Osteocyte (in vitro differentiated cells): ENCODE data around the gene SLX4IP. TPM values are rescaled to one million over a fixed set of nuclear protein-coding genes. Genes with fewer than 3 reads are reported as not detected.

Experiments used
- DNase-seq: peaks from one replicate; pipeline ENCODE4 v3.0.0; 2021; ENCODE audit warnings: mixed read lengths; ENCODE audit not compliant: unreplicated experiment; ENCODE audit errors: extremely low spot score
- H3K27ac Mint-ChIP-seq: one replicate; pipeline ENCODE4 v1.8.0; 2021; ENCODE audit warnings: mild to moderate bottlenecking, mixed read lengths; ENCODE audit not compliant: unreplicated experiment
- H3K27me3 Mint-ChIP-seq: one replicate; pipeline ENCODE4 v1.8.0; 2021; ENCODE audit warnings: mixed read lengths; ENCODE audit not compliant: unreplicated experiment
- H3K36me3 Mint-ChIP-seq: one replicate; pipeline ENCODE4 v1.8.0; 2021; ENCODE audit warnings: mixed read lengths; ENCODE audit not compliant: unreplicated experiment
- H3K4me1 Mint-ChIP-seq: one replicate; pipeline ENCODE4 v1.8.0; 2021; ENCODE audit warnings: mixed read lengths; ENCODE audit not compliant: unreplicated experiment
- H3K4me3 Mint-ChIP-seq: one replicate; pipeline ENCODE4 v1.8.0; 2021; ENCODE audit warnings: mild to moderate bottlenecking, moderate library complexity, mixed read lengths; ENCODE audit not compliant: unreplicated experiment
- H3K9me3 Mint-ChIP-seq: one replicate; pipeline ENCODE4 v1.8.0; 2021; ENCODE audit warnings: mixed read lengths; ENCODE audit not compliant: unreplicated experiment
- total RNA-seq: library from RNA; stranded (reverse); gene quantifications from 2 replicates; pipeline ENCODE4 v1.2.1, GENCODE V29; 2021
- TF ChIP-seq, protein P1 (sequence below): fragments of 200-600 bp; sonication (generic); IDR thresholded peaks from 2 replicates; pipeline ENCODE4 v1.5.0; 2021; ENCODE audit warnings: antibody characterized with exemption, mild to moderate bottlenecking, moderate library complexity

The SLX4IP gene
- total RNA-seq, 1 donor from 2014 or later = 5.4 TPM

DNA sequence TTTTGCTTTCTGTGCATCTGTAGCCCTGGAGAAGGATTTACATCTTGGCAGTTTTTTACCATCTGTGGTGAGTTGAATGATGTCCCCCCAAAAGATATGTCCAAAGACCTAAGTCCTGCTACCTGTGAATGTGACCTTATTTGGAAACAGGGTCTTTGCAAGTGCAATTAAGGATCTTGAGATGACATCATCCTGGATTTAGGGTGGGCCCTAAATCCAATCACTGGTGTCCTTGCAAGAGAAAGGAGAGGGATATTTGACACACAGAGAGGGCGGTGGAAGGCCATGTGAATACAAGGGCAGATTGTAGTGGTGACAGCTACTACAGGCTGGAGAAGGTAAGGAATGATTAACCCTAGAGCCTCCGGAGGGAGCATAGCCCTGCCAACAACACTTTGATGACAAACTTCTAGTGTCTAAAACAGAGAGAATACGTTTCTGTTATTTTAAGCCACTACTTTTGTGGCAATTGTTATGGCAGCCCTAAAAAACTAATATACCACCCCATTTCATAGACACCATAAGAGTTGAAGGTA, 36.2 kb upstream of the SLX4IP start:
- TF ChIP-seq, protein P1, sequence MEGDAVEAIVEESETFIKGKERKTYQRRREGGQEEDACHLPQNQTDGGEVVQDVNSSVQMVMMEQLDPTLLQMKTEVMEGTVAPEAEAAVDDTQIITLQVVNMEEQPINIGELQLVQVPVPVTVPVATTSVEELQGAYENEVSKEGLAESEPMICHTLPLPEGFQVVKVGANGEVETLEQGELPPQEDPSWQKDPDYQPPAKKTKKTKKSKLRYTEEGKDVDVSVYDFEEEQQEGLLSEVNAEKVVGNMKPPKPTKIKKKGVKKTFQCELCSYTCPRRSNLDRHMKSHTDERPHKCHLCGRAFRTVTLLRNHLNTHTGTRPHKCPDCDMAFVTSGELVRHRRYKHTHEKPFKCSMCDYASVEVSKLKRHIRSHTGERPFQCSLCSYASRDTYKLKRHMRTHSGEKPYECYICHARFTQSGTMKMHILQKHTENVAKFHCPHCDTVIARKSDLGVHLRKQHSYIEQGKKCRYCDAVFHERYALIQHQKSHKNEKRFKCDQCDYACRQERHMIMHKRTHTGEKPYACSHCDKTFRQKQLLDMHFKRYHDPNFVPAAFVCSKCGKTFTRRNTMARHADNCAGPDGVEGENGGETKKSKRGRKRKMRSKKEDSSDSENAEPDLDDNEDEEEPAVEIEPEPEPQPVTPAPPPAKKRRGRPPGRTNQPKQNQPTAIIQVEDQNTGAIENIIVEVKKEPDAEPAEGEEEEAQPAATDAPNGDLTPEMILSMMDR = no peak
- Mint-ChIP-seq H3K9me3 (no peaks in the 10 kb centered on the region), H3K36me3 (no peaks in the 10 kb centered on the region), H3K4me1 (no peaks in the 10 kb centered on the region), H3K4me3 (no peak overlapping the region), H3K27ac (no peak overlapping the region), H3K27me3 (no peaks in the 10 kb centered on the region)
- DNase-seq = no peak

DNA sequence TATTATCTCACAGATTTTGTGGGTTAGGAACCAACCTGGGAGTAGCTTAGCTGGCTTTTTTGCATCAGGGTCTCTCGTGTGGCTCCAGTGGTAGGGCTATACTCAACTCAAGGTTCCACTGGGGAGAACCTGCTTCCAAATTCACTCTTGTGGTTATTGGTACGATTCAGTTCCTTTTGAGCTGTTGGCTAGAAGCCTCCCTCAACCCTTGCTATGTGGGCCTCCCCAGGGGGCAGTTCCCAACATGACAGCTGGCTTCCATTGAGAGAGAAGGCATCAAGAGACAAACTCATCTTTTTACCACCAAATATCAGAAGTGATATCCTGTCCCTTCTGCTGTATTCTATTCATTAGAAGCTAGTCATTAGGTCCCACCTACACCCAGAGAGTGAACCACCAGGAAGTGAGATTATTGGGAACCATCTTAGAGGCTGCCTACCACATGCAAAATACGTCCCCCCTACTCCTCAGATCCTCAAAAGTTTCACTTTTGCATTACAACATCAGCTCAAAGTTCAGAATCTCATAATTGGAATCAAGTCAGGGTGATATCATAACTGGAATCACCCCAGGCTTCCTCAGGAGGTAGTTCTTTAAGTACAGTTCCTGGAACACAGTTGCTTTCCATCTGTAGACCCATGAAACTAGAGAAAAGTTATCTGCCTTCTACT, 32.0 kb upstream of the SLX4IP start:
- H3K36me3 Mint-ChIP-seq = no peaks in the 10 kb centered on the region
- TF ChIP-seq, protein P1 = no peak
- DNase-seq = no peak
- no peak overlapping the region for H3K4me3 Mint-ChIP-seq
- H3K4me1 Mint-ChIP-seq = no peaks in the 10 kb centered on the region
- no peak overlapping the region for H3K27ac Mint-ChIP-seq
- H3K27me3 Mint-ChIP-seq = no peaks in the 10 kb centered on the region
- no peaks in the 10 kb centered on the region for H3K9me3 Mint-ChIP-seq

DNA sequence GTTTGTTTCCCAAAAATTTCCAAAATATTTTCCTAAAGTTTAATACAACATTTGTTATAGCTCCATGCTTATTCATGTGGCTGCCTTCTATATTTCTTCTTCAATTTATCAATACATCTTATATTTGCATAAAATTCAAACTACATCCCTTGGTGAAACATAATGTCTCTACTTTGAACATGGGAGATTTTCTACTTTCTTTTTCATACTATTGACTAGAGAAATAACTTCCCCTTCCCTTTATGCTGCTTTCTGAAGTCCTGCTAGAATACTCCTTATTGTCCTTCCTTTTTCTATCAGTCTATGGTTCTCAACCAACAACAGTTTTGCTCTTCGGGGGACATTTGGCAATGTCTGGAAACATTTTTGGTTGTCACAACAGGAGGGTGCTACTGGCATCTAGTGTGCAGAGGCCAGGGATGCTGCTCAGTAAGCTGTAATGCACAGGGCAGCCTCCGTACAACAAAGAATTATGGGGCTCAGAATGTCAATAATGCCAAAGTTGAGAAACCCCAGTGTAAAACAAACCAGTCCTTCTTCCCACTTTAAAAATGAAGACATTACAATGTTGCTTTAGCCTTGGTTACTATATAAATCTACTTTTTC, 31.0 kb upstream of the SLX4IP start:
- H3K4me1 Mint-ChIP-seq = no peaks in the 10 kb centered on the region
- H3K27me3 Mint-ChIP-seq = no peaks in the 10 kb centered on the region
- no peak overlapping the region for H3K27ac Mint-ChIP-seq
- H3K36me3 Mint-ChIP-seq = no peaks in the 10 kb centered on the region
- no peak overlapping the region for H3K4me3 Mint-ChIP-seq
- TF ChIP-seq, protein P1 = peak; percentile 10
- H3K9me3 Mint-ChIP-seq = no peaks in the 10 kb centered on the region
- DNase-seq = no peak

DNA sequence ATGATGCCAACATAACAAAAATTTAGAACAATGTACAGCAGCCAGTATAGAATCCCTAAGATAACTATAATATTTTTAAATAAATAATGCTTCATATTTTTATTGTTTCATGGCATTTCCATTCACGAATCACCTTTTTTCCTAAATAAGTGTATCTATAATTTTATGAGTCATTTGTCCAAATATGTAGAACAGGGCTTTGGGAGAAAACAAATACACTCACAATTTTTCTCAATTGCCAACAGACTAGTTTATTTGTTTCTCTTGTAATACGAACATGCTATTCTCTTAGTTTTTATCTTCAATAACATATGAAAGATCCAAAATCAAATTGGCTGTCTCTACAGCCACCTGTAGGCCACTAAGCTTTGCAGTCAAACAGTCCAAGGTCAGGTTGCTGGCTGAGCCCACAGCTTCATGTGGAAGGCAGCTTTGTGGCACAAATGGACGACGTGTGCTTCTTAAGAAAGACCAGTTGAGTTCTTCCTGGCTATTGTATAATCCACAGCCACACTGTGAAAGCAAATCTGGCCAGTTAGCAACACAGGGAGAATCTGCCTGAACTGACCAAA, 30.1 kb upstream of the SLX4IP start:
- Mint-ChIP-seq H3K27ac (no peak overlapping the region), H3K9me3 (no peaks in the 10 kb centered on the region), H3K4me1 (no peaks in the 10 kb centered on the region), H3K4me3 (no peak overlapping the region), H3K36me3 (no peaks in the 10 kb centered on the region), H3K27me3 (no peaks in the 10 kb centered on the region)
- TF ChIP-seq, protein P1 = no peak
- DNase-seq = no peak

DNA sequence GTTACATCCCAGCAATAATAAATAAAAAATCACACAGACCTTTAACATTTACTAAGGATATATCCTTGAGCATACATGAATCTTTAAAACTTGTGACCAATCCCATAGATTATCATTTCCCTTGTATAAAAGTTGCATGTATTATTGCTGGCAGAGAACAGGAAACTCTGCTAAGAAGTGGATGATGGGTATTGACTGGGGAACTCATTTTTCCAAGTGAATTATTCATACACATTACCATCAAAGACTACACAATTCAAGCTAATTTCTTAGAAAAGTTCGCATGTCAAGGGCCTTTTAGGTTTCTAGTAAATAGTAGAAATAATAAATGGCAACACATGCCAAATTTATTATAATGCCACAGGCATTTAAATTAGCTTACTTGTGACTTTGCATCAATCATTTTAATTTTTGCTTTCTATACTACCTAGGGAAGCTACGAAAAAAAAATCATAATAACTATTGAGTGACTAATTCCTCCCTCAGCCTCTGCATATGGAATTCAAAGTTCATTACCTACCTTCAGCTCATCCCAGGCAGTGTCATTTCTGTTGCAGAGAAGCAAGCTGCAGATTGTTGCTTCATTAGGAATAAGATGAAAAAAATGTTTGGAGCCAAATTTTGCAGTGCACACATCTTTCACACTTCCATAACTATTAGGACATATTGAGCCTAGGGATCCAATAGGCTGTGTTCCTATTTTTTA, 26.8 kb upstream of the SLX4IP start:
- H3K9me3 Mint-ChIP-seq = no peaks in the 10 kb centered on the region
- no peak overlapping the region for H3K27ac Mint-ChIP-seq
- no peak for DNase-seq
- no peaks in the 10 kb centered on the region for H3K4me1 Mint-ChIP-seq
- H3K27me3 Mint-ChIP-seq = no peaks in the 10 kb centered on the region
- TF ChIP-seq, protein P1 = no peak
- peaks cover 10% of the 10 kb centered on the region for H3K36me3 Mint-ChIP-seq
- H3K4me3 Mint-ChIP-seq = no peak overlapping the region
